ENCODE results near the gene PHF2. TPM values are rescaled to one million over a fixed set of nuclear protein-coding genes. Genes with fewer than 3 reads are reported as not detected.

The PHF2 gene
- total RNA-seq, 1 experiment from 2014 or later: 17.4 TPM

DNA sequence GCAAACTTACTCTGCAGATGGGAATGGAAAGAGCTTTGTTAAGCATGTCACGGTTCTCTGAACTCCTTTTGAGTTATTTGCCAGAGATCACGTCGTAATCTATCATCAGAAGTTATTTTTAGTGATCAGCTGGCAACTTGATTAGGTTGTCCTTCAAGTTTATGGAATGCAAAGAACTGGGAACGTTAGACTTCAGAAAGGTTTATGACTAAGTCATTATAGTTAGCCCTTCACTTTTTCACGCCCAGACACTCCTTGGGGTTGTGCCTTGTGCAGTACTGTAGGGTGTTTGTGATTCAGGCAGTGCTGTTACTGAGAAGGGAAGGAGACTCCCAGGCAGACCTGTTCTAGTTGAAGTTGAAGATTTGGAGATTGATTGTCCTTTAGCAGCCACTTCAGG is 26.8 kb upstream of the PHF2 start:
- peak overlapping the region in 2 of 3 experiments; percentile 29 to 84; a peak in 3 of 7 replicates for H3K27ac Mint-ChIP-seq
- no peaks in the 10 kb centered on the region for H3K27me3 Mint-ChIP-seq (ENCODE audit: low read depth)

More for the DNA sequence above, 26.8 kb upstream of the PHF2 start:
- no peaks in the 10 kb centered on the region for H3K9me3 Mint-ChIP-seq
- Histone ChIP-seq H2BK20ac (ENCODE audit: low read depth, low read length, poor library complexity, severe bottlenecking) (no peak overlapping the region), H3K56ac (ENCODE audit: insufficient read length, low read depth, low read length) (no peak overlapping the region), H2BK120ac (ENCODE audit: low read depth, low read length, poor library complexity, severe bottlenecking) (no peak overlapping the region), H3K9me3 (ENCODE audit: control insufficient read depth, low read depth, low read length) (no peaks in the 10 kb centered on the region), H3K23ac (ENCODE audit: insufficient read length, low read depth, low read length) (no peak overlapping the region), H3K18ac (ENCODE audit: insufficient read length, low read depth, low read length) (no peak overlapping the region), H3K4me2 (ENCODE audit: insufficient read depth, insufficient read length, low read length) (no peak overlapping the region), H3K4ac (ENCODE audit: low read depth, low read length) (no peak overlapping the region), H4K5ac (ENCODE audit: insufficient read length, low read depth, low read length) (no peak overlapping the region), H2BK5ac (ENCODE audit: insufficient read length, low read length) (no peak overlapping the region), H3K9ac (ENCODE audit: extremely low read depth, insufficient read length, low read length) (no peak overlapping the region), H4K8ac (replicated peaks; ENCODE audit: insufficient read length, low read depth, low read length) (no peak overlapping the region), H4K20me1 (ENCODE audit: control insufficient read depth, insufficient read depth, insufficient read length) (no peaks in the 10 kb centered on the region), H3K27ac (ENCODE audit: insufficient read length, low read depth, low read length) (no peak overlapping the region), H4K91ac (ENCODE audit: insufficient read length, low read depth, low read length) (no peak overlapping the region), H3K14ac (ENCODE audit: insufficient read depth, low read length) (no peak overlapping the region), H2BK12ac (ENCODE audit: insufficient read length, low read depth, low read length) (no peak overlapping the region), H3K79me1 (ENCODE audit: insufficient read depth, low read depth, low read length, poor library complexity, severe bottlenecking) (no peaks in the 10 kb centered on the region), H3K79me2 (ENCODE audit: insufficient read depth, low read length) (no peaks in the 10 kb centered on the region), H2BK15ac (ENCODE audit: low read depth, low read length) (no peak overlapping the region), H3K23me2 (ENCODE audit: insufficient read length, low read depth, low read length, poor library complexity, severe bottlenecking) (no peaks in the 10 kb centered on the region), H3K4me1 (ENCODE audit: insufficient read depth, low read length) (no peaks in the 10 kb centered on the region), H2AK5ac (ENCODE audit: insufficient read length, low read length) (no peak overlapping the region), H3K27me3 (ENCODE audit: insufficient read depth, low read length) (no peaks in the 10 kb centered on the region), H3T11ph (ENCODE audit: low read length) (no peak overlapping the region), H2AFZ (ENCODE audit: low read length) (no peak overlapping the region)
- TF ChIP-seq, protein P1, sequence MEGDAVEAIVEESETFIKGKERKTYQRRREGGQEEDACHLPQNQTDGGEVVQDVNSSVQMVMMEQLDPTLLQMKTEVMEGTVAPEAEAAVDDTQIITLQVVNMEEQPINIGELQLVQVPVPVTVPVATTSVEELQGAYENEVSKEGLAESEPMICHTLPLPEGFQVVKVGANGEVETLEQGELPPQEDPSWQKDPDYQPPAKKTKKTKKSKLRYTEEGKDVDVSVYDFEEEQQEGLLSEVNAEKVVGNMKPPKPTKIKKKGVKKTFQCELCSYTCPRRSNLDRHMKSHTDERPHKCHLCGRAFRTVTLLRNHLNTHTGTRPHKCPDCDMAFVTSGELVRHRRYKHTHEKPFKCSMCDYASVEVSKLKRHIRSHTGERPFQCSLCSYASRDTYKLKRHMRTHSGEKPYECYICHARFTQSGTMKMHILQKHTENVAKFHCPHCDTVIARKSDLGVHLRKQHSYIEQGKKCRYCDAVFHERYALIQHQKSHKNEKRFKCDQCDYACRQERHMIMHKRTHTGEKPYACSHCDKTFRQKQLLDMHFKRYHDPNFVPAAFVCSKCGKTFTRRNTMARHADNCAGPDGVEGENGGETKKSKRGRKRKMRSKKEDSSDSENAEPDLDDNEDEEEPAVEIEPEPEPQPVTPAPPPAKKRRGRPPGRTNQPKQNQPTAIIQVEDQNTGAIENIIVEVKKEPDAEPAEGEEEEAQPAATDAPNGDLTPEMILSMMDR (conservative IDR thresholded peaks at IDR 0.05): no peak
- DNase-seq: no peak
- no CpG with 5 or more reads among the region's 5 CpGs for WGBS (ENCODE audit: extremely low coverage, insufficient read length, low lambda C conversion rate)
- peaks cover 10% of the 10 kb centered on the region in 2 experiments for H3K4me1 Mint-ChIP-seq
- peaks cover 17 to 70% (median 39%) of the 10 kb centered on the region in 3 experiments; a peak in 6 of 7 replicates for H3K36me3 Mint-ChIP-seq (ENCODE audit: insufficient read depth in 1 of 3, low read depth in 3 of 3)
- H3K4me3 Mint-ChIP-seq: no peak overlapping the region

Measured in H9 (cell line).